AG09309 (cell line): Measurements from ENCODE around the gene HAO2.

Experiments used
- DNase-seq: peaks from one replicate; pipeline ENCODE4 v3.0.0-alpha.2; 2010; ENCODE audit warnings: low read depth
- H3K4me3 ChIP-seq: 2 replicates; pipeline ENCODE4 v1.5.1; 2011; ENCODE audit warnings: mild to moderate bottlenecking, low read depth, low read length, moderate library complexity; ENCODE audit not compliant: control insufficient read depth
- TF ChIP-seq, protein P1 (sequence below): IDR thresholded peaks from 2 replicates; pipeline ENCODE4 v1.5.1; 2011; ENCODE audit warnings: mild to moderate bottlenecking, low read depth, low read length, inconsistent platforms; ENCODE audit not compliant: insufficient read depth, control insufficient read depth; ENCODE audit errors: missing control alignments

The HAO2 gene

DNA sequence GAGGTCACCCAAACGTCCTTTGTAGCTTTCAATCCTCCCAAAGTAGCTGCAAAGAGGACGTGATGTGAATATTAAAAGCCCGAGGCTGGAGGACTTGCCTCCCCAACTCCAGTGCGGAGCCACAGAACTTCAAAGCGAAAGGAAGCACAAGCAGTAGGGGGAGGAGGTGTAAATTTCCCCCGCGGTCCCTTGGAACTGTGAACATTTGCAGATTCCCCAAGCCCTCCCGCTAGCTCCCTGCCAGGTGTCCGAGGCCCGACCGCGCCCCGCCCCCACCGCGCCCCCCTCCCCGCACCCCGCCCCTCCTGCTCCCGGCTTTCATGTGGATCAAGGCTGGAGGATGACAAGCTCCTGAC is 41.5 kb upstream of the HAO2 start:
- DNase-seq, result no peak
- no peak overlapping the region for H3K4me3 ChIP-seq
- TF ChIP-seq, protein P1, sequence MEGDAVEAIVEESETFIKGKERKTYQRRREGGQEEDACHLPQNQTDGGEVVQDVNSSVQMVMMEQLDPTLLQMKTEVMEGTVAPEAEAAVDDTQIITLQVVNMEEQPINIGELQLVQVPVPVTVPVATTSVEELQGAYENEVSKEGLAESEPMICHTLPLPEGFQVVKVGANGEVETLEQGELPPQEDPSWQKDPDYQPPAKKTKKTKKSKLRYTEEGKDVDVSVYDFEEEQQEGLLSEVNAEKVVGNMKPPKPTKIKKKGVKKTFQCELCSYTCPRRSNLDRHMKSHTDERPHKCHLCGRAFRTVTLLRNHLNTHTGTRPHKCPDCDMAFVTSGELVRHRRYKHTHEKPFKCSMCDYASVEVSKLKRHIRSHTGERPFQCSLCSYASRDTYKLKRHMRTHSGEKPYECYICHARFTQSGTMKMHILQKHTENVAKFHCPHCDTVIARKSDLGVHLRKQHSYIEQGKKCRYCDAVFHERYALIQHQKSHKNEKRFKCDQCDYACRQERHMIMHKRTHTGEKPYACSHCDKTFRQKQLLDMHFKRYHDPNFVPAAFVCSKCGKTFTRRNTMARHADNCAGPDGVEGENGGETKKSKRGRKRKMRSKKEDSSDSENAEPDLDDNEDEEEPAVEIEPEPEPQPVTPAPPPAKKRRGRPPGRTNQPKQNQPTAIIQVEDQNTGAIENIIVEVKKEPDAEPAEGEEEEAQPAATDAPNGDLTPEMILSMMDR, result no peak

DNA sequence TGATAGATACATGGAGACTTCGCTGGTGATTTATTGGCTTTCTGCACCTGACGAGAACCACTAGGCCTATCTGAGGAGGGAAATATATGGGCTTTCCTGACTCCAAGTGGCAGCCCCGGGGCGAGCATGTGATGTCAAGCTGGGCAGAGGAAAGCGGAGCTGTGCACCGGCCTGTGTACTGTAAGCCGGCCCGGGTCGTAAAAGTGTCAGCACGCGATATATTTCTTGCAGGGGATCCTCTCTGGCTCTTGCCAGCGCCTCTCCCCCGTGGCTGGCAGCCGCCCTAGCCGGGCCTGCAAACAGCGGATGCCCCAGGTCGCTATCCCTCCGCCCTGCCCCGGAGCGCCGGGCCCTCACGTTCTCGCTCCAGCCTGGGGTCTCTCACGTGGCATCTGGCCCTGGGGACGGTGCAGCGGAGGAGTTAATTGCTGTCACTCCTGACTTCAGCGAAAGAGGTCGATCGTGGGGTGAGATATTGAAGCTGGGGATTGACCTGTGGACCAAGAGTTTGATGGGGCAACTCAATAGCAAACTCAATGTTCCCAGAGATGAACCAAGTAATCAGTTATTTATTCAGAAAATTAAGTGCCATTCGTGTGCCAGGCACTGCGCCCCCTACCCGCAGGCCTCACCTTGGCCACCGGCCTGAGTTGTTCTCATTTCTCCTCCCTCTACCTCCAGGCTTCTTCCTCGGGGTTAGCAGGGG is 41.0 kb upstream of the HAO2 start:
- no peak overlapping the region for H3K4me3 ChIP-seq
- TF ChIP-seq, protein P1, result peak; percentile 34
- DNase-seq, result peak; percentile 7

DNA sequence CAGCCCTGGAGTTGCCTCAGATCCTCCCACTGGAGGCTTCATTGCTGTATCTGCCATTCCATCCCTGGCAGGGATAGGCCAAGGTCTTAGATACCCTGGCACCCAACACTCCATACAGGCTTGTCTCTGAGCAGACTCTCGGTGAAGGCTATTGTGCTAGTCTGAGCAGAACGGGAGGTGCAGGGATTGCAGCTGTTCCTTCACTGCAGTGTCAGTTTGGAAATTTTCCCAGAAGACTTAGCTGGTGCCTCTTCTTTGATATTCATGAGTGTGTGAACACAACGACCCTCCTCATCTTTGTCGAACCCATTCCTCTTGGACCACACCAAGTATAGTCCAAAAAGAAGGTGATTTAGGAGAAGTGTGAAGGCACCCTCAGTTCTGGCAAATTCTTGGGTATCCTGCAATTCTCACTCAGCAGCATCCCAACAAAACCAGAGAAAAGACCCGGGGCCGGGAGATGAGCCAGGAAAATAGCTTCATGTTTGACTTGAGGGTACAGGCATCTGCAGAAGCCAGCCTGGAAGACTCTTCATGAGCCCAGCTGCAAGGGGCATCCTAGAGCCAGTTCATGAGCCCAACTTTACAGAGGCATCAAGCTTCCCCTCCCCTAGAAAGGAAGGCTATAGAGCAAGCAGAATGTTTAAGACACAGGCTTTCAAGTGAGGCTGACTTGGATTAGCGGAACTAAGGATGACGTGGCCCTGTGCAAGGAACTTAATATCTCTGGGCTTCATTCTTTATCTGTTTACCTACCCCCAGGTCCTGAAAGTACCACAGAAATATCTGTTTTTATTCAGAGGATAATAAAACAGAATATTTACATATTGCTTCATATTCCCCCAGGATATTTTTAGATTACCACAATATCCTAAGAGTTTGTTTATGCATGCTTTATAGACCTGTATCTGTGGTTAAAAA is 38.8 kb upstream of the HAO2 start:
- DNase-seq, result peak; percentile 55
- no peak overlapping the region for H3K4me3 ChIP-seq
- TF ChIP-seq, protein P1, result no peak

DNA sequence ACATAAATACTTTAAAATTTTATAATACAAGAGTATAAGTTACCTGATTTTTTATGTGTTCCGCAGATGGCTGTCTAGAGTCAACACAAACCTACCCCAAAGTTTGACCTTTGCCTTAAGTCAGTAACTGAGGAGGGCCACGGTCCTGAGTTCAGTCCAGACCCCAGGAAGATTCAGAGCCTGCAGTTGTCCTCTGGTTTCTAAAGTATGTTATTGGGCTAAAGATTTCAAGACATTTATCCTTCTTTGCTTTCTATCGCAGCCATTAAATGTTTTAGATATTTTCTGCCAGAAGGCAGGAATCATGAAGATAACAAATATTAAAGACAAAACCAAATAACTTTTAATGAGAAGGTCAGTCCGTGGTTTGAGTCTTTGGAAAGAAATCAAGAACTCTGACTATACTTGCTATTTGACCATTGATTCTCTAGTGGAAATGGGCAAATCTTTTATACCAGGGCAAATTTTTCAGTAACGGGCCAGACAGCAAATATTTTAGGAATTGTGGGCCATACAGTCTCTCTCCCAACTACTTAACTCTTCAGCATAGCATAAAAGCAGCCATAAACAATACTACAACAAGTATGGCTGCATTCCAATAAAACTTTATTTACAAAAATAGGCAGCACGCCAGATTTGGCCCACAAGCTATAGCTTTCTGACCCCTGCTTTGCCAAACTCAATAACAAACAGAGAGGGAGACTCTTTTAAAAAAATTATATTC is 38.0 kb upstream of the HAO2 start:
- DNase-seq, result peak; percentile 66
- TF ChIP-seq, protein P1, result no peak
- no peak overlapping the region for H3K4me3 ChIP-seq

DNA sequence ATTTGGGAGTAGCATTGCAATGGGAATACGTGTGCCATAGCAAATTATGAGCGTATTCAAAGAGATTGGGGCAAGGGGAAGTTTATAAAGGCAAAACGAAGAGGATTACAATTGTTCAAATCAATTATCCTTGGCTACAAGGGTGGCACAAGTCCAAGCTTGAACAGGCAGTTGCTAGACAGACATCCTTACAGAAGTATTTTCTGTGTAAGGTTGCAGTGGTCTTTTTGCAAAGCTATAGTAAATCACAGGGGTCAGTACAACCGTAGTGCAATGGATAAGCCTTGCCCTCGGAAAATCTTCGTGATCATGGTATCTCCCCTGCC is 37.4 kb upstream of the HAO2 start:
- no peak overlapping the region for H3K4me3 ChIP-seq
- TF ChIP-seq, protein P1, result no peak
- no peak for DNase-seq

DNA sequence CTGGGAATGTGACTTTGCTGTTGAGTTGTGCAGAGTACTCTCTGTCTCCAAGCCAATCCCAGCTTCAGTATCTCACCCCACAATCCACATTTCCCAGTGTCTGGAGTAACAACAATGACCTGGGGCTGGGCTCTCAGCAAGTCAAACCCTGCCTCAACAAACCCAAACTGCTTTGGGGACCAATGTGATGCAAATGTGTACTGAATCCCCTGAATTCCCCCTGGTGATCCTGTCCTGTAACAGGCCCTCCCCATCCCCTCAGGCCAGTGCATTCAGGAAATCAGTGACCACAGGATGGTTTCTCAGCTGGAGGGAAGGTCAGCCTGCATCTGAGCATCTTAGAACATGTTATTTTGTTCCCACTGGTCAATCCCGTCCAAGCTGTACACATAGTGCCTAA is 36.7 kb upstream of the HAO2 start:
- TF ChIP-seq, protein P1, result no peak
- no peak for DNase-seq
- no peak overlapping the region for H3K4me3 ChIP-seq
